ENCODE results near the gene ZNF320. TPM values are rescaled to one million over a fixed set of nuclear protein-coding genes. Genes with fewer than 3 reads are reported as not detected.

ZNF320 gene
- total and polyA plus RNA-seq, 9 of the 15 experiments (the other 6 are each of a cell fraction or from before 2014, with no cell fraction given) = 5.4 to 25.6 (median 11.7) TPM

DNA sequence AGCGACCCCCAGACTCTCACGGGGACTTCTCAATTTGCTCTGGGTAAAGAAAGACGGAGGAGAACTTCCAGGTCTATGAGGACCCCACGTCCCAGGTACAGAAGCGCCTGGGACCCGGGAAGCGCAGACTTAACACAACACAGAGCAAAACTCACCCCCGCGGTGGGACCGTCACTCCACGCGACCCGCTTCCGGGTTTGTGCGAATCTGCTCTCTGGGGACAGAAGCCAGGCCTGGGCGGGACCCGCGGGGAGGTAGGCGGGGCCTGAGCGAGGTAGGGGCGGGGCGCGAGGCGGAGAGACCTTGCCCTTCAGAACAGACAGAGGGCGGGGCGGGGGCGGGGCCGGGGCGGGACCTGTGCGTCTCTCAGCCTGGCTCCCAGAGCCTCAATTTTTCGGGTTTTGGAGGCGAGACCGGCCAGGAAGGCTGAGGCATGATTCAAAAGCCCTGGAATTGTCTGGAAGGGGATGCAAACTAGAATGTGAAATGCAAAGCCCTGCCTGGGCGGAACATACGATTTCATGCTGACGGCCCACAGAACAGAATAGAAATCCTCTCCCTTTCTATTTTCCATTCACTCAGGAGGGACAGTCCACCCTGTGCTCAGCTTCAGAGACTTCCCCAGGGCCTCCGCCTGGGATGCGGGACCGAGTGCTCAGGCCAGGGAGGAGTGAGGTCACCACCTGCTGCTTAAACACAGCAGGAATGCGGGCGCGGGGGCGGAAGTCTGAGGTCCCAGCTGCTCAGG lies 45.1 kb upstream of the ZNF320 start (continued):
- TF ChIP-seq ZZZ3 (IDR thresholded peaks at IDR 0.05) = no peak
- no peak for TF ChIP-seq XRCC3 (IDR thresholded peaks at IDR 0.05)
- TF ChIP-seq KLF16 (IDR thresholded peaks at IDR 0.05) = no peak
- no peak for TF ChIP-seq SLC30A9 (CRISPR knock-in tag; IDR thresholded peaks at IDR 0.05)
- no peak for TF ChIP-seq ZNF217 (CRISPR knock-in tag; IDR thresholded peaks at IDR 0.05)
- TF ChIP-seq ZNF830 (CRISPR knock-in tag; IDR thresholded peaks at IDR 0.05) = no peak
- no peak for TF ChIP-seq PHB (CRISPR knock-in tag; IDR thresholded peaks at IDR 0.05)
- no peak for TF ChIP-seq SIRT6 (IDR thresholded peaks at IDR 0.05; ENCODE audit: low read depth, low read length)
- no peak for TF ChIP-seq ZNF644 (tag; IDR thresholded peaks at IDR 0.05; ENCODE audit: low read depth)
- no peak for TF ChIP-seq BHLHE40 (IDR thresholded peaks at IDR 0.05; ENCODE audit: low read length)
- no peak for TF ChIP-seq HMG20A (CRISPR knock-in tag; conservative IDR thresholded peaks at IDR 0.05)
- no peak for TF ChIP-seq ZNF121 (CRISPR knock-in tag; conservative IDR thresholded peaks at IDR 0.05)
- no peak for TF ChIP-seq ZNF764 (CRISPR knock-in tag; IDR thresholded peaks at IDR 0.05; ENCODE audit: low read depth)
- no peak for TF ChIP-seq TRIM28 (IDR thresholded peaks at IDR 0.05)
- no peak for TF ChIP-seq HDAC2 (IDR thresholded peaks at IDR 0.05)
- no peak for TF ChIP-seq FOXA3 (CRISPR knock-in tag; conservative IDR thresholded peaks at IDR 0.05 in 1 of 2, IDR thresholded peaks at IDR 0.05 in 1 of 2)
- TF ChIP-seq CHD2 (IDR thresholded peaks at IDR 0.05; ENCODE audit: low read depth, low read length) = no peak
- TF ChIP-seq, protein P1, sequence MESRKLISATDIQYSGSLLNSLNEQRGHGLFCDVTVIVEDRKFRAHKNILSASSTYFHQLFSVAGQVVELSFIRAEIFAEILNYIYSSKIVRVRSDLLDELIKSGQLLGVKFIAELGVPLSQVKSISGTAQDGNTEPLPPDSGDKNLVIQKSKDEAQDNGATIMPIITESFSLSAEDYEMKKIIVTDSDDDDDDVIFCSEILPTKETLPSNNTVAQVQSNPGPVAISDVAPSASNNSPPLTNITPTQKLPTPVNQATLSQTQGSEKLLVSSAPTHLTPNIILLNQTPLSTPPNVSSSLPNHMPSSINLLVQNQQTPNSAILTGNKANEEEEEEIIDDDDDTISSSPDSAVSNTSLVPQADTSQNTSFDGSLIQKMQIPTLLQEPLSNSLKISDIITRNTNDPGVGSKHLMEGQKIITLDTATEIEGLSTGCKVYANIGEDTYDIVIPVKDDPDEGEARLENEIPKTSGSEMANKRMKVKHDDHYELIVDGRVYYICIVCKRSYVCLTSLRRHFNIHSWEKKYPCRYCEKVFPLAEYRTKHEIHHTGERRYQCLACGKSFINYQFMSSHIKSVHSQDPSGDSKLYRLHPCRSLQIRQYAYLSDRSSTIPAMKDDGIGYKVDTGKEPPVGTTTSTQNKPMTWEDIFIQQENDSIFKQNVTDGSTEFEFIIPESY (CRISPR knock-in tag; IDR thresholded peaks at IDR 0.05) = no peak
- TF ChIP-seq SETDB1 (IDR thresholded peaks at IDR 0.05; ENCODE audit: low read length) = no peak
- no peak for TF ChIP-seq ZNF57 (CRISPR knock-in tag; IDR thresholded peaks at IDR 0.05)
- no peak for TF ChIP-seq WHSC1 (IDR thresholded peaks at IDR 0.05; ENCODE audit: low read length)
- no peak for TF ChIP-seq NCOA2 (IDR thresholded peaks at IDR 0.05; ENCODE audit: partially characterized antibody in 2 of 2)
- TF ChIP-seq, protein P2, sequence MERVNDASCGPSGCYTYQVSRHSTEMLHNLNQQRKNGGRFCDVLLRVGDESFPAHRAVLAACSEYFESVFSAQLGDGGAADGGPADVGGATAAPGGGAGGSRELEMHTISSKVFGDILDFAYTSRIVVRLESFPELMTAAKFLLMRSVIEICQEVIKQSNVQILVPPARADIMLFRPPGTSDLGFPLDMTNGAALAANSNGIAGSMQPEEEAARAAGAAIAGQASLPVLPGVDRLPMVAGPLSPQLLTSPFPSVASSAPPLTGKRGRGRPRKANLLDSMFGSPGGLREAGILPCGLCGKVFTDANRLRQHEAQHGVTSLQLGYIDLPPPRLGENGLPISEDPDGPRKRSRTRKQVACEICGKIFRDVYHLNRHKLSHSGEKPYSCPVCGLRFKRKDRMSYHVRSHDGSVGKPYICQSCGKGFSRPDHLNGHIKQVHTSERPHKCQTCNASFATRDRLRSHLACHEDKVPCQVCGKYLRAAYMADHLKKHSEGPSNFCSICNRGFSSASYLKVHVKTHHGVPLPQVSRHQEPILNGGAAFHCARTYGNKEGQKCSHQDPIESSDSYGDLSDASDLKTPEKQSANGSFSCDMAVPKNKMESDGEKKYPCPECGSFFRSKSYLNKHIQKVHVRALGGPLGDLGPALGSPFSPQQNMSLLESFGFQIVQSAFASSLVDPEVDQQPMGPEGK (CRISPR knock-in tag; IDR thresholded peaks at IDR 0.05; ENCODE audit: borderline replicate concordance) = no peak
- TF ChIP-seq, protein P3, sequence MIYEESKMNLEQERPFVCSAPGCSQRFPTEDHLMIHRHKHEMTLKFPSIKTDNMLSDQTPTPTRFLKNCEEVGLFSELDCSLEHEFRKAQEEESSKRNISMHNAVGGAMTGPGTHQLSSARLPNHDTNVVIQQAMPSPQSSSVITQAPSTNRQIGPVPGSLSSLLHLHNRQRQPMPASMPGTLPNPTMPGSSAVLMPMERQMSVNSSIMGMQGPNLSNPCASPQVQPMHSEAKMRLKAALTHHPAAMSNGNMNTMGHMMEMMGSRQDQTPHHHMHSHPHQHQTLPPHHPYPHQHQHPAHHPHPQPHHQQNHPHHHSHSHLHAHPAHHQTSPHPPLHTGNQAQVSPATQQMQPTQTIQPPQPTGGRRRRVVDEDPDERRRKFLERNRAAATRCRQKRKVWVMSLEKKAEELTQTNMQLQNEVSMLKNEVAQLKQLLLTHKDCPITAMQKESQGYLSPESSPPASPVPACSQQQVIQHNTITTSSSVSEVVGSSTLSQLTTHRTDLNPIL (CRISPR knock-in tag; IDR thresholded peaks at IDR 0.05) = no peak
- no peak for TF ChIP-seq NR2C2 (CRISPR knock-in tag; IDR thresholded peaks at IDR 0.05)
- TF ChIP-seq NR2C2 (tag; IDR thresholded peaks at IDR 0.05) = no peak
- TF ChIP-seq TEAD2 (tag; IDR thresholded peaks at IDR 0.05) = no peak
- no peak for TF ChIP-seq MCM7 (IDR thresholded peaks at IDR 0.05)

Data from K562 (cell line).